Uterus (tissue), 2 donors: ENCODE measurements around the gene HEATR5A.
"Not testable (repeated sequence)": the region's sequence is repeated elsewhere in the genome, so short reads cannot be mapped to it uniquely, and the experiment has no call there.

Experiments used
- CTCF ChIP-seq, 4 experiments: fragments of 200-600 bp in 2 of 4; fragments of 450-650 bp in 2 of 4; sonication (generic) in 2 of 4; IDR thresholded peaks; one replicate each; pipeline ENCODE4 v1.5.1; 2016 to 2019; ENCODE audit warnings: antibody characterized with exemption in 4 of 4, mild to moderate bottlenecking in 2 of 4, moderate library complexity in 1 of 4
- POLR2A ChIP-seq, 2 donors: fragments of 450-650 bp; IDR thresholded peaks; one replicate each; pipeline ENCODE4 v1.6.1; 2016; ENCODE audit warnings: antibody characterized with exemption in 2 of 2, mild to moderate bottlenecking in 1 of 2, moderate library complexity in 1 of 2

- not testable (repeated sequence) for TF ChIP-seq CTCF, POLR2A (IDR thresholded peaks at IDR 0.05)
Measured at GRCh38 chr14:31437045-31437691, 16.8 kb upstream of the HEATR5A start.
